GM18508 (cell line): ENCODE results near the gene ARL6IP1.
A peak's percentile ranks its signal among the peaks of the same experiment; 100 is the strongest.
"Not testable (repeated sequence)": the region's sequence is repeated elsewhere in the genome, so short reads cannot be mapped to it uniquely, and the experiment has no call there.

Experiments
- ATAC-seq: cut with Tn5 transposase; IDR thresholded peaks from one replicate; pipeline ENCODE4 v1.9.1; 2021; ENCODE audit warnings: moderate number of reproducible peaks; ENCODE audit not compliant: insufficient read depth, unreplicated experiment

ARL6IP1 gene

GRCh38 chr16:18770336-18770962 lies 30.9 kb downstream of the ARL6IP1 start:
- ATAC-seq = not testable (repeated sequence)

GRCh38 chr16:18767217-18767616 lies 34.1 kb downstream of the ARL6IP1 start:
- ATAC-seq = peak; percentile 58

DNA sequence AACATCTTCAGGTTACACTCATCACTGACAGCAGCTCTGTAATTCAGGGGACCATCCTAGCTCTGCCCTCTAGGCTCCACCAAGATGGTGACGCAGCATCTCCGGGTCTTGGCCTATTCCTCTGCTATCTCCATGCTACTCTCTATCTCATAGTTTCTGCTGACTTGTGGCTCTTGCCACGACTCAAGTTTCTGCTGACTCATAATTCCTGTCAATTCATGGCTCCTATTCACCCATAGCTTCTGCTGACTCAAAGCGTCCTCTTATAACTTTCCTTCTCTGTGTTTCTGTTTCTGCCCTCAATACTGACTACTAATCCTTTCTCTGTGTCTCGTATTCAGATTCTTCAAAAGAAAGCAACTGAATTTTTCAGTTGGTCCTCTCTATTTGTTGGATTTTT lies 38.6 kb downstream of the ARL6IP1 start:
- ATAC-seq = not testable (repeated sequence)

- not testable (repeated sequence) for ATAC-seq
Observed at GRCh38 chr16:18759598-18760520, 41.5 kb downstream of the ARL6IP1 start.

DNA sequence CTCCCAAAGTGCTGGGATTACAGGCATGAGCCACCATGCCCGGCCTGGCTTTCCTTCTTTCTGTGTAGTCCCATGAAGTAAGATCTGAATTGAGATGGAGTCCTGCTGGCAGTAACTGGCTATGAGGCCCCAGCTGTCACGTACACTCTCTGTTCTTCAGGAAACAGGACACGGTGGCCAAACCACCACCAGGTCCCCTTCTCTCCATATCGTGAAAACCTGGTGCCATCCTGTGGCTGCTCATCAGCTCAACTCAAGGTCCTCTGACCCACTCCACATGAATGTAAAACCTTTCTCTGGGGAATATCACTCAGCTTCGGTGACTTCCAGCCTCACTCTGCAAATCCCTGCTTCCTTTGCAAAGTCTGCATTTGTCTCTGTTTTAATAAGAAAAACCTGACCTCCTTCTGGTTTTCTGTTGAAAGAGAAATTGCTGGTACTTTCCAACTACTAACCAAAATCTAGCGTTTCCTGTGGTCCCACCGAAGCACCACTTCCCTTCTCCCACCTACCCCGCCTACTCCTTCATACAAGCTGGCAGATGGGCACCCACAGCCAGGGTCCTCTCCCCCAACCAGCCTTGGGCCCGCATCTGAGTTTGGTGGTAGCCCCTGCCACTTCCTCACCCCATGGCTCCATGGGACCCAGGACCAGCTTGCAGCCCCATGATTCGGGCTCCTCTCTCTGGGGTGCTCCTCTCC lies 43.2 kb downstream of the ARL6IP1 start:
- ATAC-seq = not testable (repeated sequence)

GRCh38 chr16:18756639-18757038 lies 44.7 kb downstream of the ARL6IP1 start:
- ATAC-seq = not testable (repeated sequence)

GRCh38 chr16:18742870-18743269 lies 58.5 kb downstream of the ARL6IP1 start:
- not testable (repeated sequence) for ATAC-seq
